PC-9 (cell line): ENCODE data around the gene TBC1D5. TPM values are rescaled to one million over a fixed set of nuclear protein-coding genes. Genes with fewer than 3 reads are reported as not detected.

Source experiments
- BruUV-seq: library from RNA; stranded (reverse); fragments of 400-500 nt; replicated peaks from 2 replicates; lab custom pipeline; 2021; lab: Mats Ljungman, UMichigan
- CTCF ChIA-PET: fragments of 300-600 bp; sonication (Branson Sonifier 250); formaldehyde crosslinking; loops from one replicate; lab custom pipeline; 2022; ENCODE audit warnings: antibody characterized with exemption; lab: Charles Lee
- POLR2A ChIA-PET: fragments of 300-600 bp; sonication (Branson Sonifier 250); formaldehyde crosslinking; loops from one replicate; lab custom pipeline; 2022; ENCODE audit warnings: antibody characterized with exemption; ENCODE audit not compliant: unreplicated experiment; lab: Charles Lee
- DNase-seq, 2 experiments: peaks; one replicate each; pipeline versions ENCODE4 v3.0.0 to v3.0.0-alpha.2; 2015 to 2022; ENCODE audit warnings: mixed read lengths in 1 of 2
- H2AFZ ChIP-seq: fragments of 200-600 bp; sonication (generic); 2 replicates; pipeline ENCODE4 v1.8.1; 2017; ENCODE audit warnings: antibody characterized with exemption
- H3F3A ChIP-seq: fragments of 200-600 bp; sonication (generic); 2 replicates; pipeline ENCODE4 v1.8.1; 2017; ENCODE audit warnings: antibody characterized with exemption, mild to moderate bottlenecking, low read depth; ENCODE audit not compliant: insufficient read depth
- H3K27ac ChIP-seq: fragments of 200-600 bp; sonication (generic); 2 replicates; pipeline ENCODE4 v1.6.1; 2016; ENCODE audit warnings: mixed run types
- H3K27me3 ChIP-seq: fragments of 200-600 bp; sonication (generic); 2 replicates; pipeline ENCODE4 v1.6.1; 2016; ENCODE audit warnings: low read depth, mixed run types; ENCODE audit not compliant: insufficient read depth
- H3K36me3 ChIP-seq: fragments of 200-600 bp; sonication (generic); 2 replicates; pipeline ENCODE4 v1.6.1; 2016; ENCODE audit warnings: low read depth, mixed run types
- H3K4me1 ChIP-seq: fragments of 200-600 bp; sonication (generic); replicated peaks from 2 replicates; pipeline ENCODE4 v1.6.1; 2016; ENCODE audit warnings: mixed run types; ENCODE audit not compliant: insufficient read depth
- H3K4me2 ChIP-seq: fragments of 200-600 bp; sonication (generic); 2 replicates; pipeline ENCODE4 v1.6.1; 2017; ENCODE audit warnings: mixed run types
- H3K4me3 ChIP-seq: fragments of 200-600 bp; sonication (generic); 2 replicates; pipeline ENCODE4 v1.6.1; 2016; ENCODE audit warnings: mixed run types
- H3K79me2 ChIP-seq: fragments of 200-600 bp; sonication (generic); 2 replicates; pipeline ENCODE4 v1.6.1; 2017; ENCODE audit warnings: low read depth, mixed run types
- H3K9me2 ChIP-seq: fragments of 200-600 bp; sonication (generic); 2 replicates; pipeline ENCODE4 v1.8.1; 2017; ENCODE audit warnings: mild to moderate bottlenecking; ENCODE audit not compliant: insufficient read depth
- H3K9me3 ChIP-seq: fragments of 200-600 bp; sonication (generic); 2 replicates; pipeline ENCODE4 v1.8.1; 2016; ENCODE audit warnings: low read depth; ENCODE audit not compliant: insufficient read depth
- H4K20me1 ChIP-seq: fragments of 200-600 bp; sonication (generic); 2 replicates; pipeline ENCODE4 v1.8.1; 2017; ENCODE audit not compliant: insufficient read depth
- EZH2 ChIP-seq: fragments of 200-600 bp; sonication (generic); IDR thresholded peaks from 2 replicates; pipeline ENCODE4 v1.8.0; 2017; ENCODE audit warnings: antibody characterized with exemption, low read depth
- intact Hi-C: fragments of 100-400 bp; cut with micrococcal nuclease; formaldehyde crosslinking; loops from one replicate; pipeline ENCODE4 v1.10.0; 2022; ENCODE audit not compliant: unreplicated experiment
- total RNA-seq: library from RNA; stranded (reverse); gene quantifications from 2 replicates; pipeline ENCODE4 v1.2.3, GENCODE V29; 2021
- TF ChIP-seq, protein P1 (sequence below): fragments of 200-600 bp; sonication (generic); conservative IDR thresholded peaks from 2 replicates; pipeline ENCODE4 v1.6.1; 2017; ENCODE audit warnings: mixed run types, antibody characterized with exemption, mild to moderate bottlenecking, moderate library complexity

Gene TBC1D5
- total RNA-seq, 1 experiment from 2014 or later: 54.0 TPM

- no peaks in the 10 kb centered on the region for H3F3A ChIP-seq
- no peak overlapping the region for H3K4me2 ChIP-seq
- no peaks in the 10 kb centered on the region for H3K36me3 ChIP-seq
- no peaks in the 10 kb centered on the region for H4K20me1 ChIP-seq
- TF ChIP-seq, protein P1, sequence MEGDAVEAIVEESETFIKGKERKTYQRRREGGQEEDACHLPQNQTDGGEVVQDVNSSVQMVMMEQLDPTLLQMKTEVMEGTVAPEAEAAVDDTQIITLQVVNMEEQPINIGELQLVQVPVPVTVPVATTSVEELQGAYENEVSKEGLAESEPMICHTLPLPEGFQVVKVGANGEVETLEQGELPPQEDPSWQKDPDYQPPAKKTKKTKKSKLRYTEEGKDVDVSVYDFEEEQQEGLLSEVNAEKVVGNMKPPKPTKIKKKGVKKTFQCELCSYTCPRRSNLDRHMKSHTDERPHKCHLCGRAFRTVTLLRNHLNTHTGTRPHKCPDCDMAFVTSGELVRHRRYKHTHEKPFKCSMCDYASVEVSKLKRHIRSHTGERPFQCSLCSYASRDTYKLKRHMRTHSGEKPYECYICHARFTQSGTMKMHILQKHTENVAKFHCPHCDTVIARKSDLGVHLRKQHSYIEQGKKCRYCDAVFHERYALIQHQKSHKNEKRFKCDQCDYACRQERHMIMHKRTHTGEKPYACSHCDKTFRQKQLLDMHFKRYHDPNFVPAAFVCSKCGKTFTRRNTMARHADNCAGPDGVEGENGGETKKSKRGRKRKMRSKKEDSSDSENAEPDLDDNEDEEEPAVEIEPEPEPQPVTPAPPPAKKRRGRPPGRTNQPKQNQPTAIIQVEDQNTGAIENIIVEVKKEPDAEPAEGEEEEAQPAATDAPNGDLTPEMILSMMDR: no peak
- no peak for TF ChIP-seq EZH2
- ChIA-PET POLR2A (no interaction called here), CTCF (no interaction called here)
- no peaks in the 10 kb centered on the region for H3K9me2 ChIP-seq
- no peak overlapping the region for H3K27ac ChIP-seq
- no TSS peak for BruUV-seq
- H3K27me3 ChIP-seq: no peaks in the 10 kb centered on the region
- DNase-seq: no peak
- intact Hi-C loops: no loop called here
- H3K4me3 ChIP-seq: no peak overlapping the region
- no peaks in the 10 kb centered on the region for H3K4me1 ChIP-seq
- H3K79me2 ChIP-seq: no peaks in the 10 kb centered on the region
- H3K9me3 ChIP-seq: no peaks in the 10 kb centered on the region
- H2AFZ ChIP-seq: no peak overlapping the region
These were observed 422.2 kb downstream of the TBC1D5 start for GRCh38 chr3:17320266-17320665.

- no peak overlapping the region for H2AFZ ChIP-seq
- intact Hi-C loops: no loop called here
- no peaks in the 10 kb centered on the region for H3K79me2 ChIP-seq
- H4K20me1 ChIP-seq: no peaks in the 10 kb centered on the region
- DNase-seq: no peak
- no peaks in the 10 kb centered on the region for H3F3A ChIP-seq
- no peak overlapping the region for H3K4me3 ChIP-seq
- no peaks in the 10 kb centered on the region for H3K27me3 ChIP-seq
- no peak overlapping the region for H3K27ac ChIP-seq
- CTCF ChIA-PET: interaction anchor here (0.6 kb wide), 1 partner anchor 1024 kb away, joined by 5 read pairs; no protein-coding TSS in a partner anchor
- H3K9me3 ChIP-seq: no peaks in the 10 kb centered on the region
- TF ChIP-seq, protein P1: no peak
- no peak for TF ChIP-seq EZH2
- no peaks in the 10 kb centered on the region for H3K4me1 ChIP-seq
- POLR2A ChIA-PET: no interaction called here
- BruUV-seq: no TSS peak
- no peaks in the 10 kb centered on the region for H3K9me2 ChIP-seq
- H3K4me2 ChIP-seq: no peak overlapping the region
- no peaks in the 10 kb centered on the region for H3K36me3 ChIP-seq
These were observed 426.5 kb downstream of the TBC1D5 start for GRCh38 chr3:17315897-17316296.

DNA sequence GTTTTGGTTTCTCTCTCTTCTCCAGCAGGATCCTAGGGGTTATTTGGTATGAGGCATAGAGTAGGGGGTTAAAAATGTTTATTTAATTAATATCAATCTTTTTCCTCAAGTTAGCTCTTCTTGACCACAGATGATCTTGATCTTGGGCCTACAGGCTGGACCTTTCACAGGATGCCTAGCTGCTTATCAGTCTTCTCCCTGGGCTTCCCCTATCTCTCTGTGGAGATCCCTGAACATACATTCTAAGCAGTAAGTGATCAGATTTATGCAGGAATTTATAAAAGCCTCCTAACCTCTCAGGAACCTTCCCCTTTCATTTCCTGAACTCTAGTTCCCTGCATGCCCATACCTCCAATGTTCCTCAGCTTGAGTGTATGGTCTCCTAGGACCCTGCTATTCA lies 428.3 kb downstream of the TBC1D5 start:
- TF ChIP-seq, protein P1: no peak
- TF ChIP-seq EZH2: no peak
- ChIA-PET POLR2A (no interaction called here), CTCF (no interaction called here)
- no peaks in the 10 kb centered on the region for H3K27me3 ChIP-seq
- intact Hi-C loops: no loop called here
- H3K4me2 ChIP-seq: no peak overlapping the region
- no peak overlapping the region for H2AFZ ChIP-seq
- no peaks in the 10 kb centered on the region for H3K79me2 ChIP-seq
- BruUV-seq: no TSS peak
- H3K4me3 ChIP-seq: no peak overlapping the region
- no peaks in the 10 kb centered on the region for H3K9me3 ChIP-seq
- H3K9me2 ChIP-seq: no peaks in the 10 kb centered on the region
- H3K27ac ChIP-seq: no peak overlapping the region
- H3K36me3 ChIP-seq: no peaks in the 10 kb centered on the region
- no peaks in the 10 kb centered on the region for H3K4me1 ChIP-seq
- no peaks in the 10 kb centered on the region for H3F3A ChIP-seq
- H4K20me1 ChIP-seq: no peaks in the 10 kb centered on the region
- no peak for DNase-seq
